ENCODE results near the gene PLEKHN1. TPM values are rescaled to one million over a fixed set of nuclear protein-coding genes. Genes with fewer than 3 reads are reported as not detected.
"Not testable (repeated sequence)": the region's sequence is repeated elsewhere in the genome, so short reads cannot be mapped to it uniquely, and the experiment has no call there.

PLEKHN1 gene
- total RNA-seq, 1 experiment from 2014 or later, result 1.2 TPM

GRCh38 chr1:1012736-1013104 is 46.4 kb downstream of the PLEKHN1 start:
- DNase-seq (ENCODE audit: low spot score), result not testable (repeated sequence)

DNA sequence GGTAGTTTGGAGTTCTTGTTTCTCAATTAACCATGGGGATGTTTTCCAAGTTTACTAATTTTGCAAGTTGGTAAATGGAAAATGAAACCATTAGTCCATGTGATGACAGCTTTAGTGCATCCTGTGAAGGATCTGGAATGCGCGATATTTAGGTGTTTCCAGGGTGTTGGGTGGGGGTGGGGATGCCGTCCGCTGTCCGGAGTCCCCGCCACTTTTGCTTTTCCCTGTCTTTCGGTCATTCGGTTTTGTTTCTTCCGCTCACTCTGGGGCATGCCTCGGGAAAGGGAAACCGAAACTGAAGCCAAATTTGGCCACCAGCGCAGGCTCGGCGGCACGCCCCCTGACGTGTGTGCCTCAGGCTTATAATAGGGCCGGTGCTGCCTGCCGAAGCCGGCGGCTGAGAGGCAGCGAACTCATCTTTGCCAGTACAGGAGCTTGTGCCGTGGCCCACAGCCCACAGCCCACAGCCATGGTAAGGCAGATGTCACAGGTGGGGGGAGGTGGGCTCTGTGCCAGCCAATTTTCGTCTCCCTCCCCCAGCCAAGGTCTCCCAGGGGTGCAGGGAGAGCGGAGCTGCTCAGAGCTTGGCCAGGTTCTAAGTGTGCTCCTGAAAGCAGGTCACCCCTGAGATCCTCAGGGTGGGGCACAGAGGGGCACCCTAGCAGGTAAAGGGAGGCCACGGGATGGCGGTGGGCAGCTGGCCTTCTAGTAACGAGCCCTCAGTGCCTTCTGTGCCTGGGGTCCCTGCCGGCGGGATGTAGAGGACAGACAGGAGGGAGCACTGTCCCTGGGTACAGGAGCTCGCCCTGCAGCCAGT is 47.0 kb downstream of the PLEKHN1 start, which contains the start of gene ISG15:
ISG15 (plus strand) TSS at position 393 of the 817 bp plus-strand sequence; CDS start at position 470, 77 bp downstream.
- DNase-seq (ENCODE audit: low spot score), result peak; percentile 95

DNA sequence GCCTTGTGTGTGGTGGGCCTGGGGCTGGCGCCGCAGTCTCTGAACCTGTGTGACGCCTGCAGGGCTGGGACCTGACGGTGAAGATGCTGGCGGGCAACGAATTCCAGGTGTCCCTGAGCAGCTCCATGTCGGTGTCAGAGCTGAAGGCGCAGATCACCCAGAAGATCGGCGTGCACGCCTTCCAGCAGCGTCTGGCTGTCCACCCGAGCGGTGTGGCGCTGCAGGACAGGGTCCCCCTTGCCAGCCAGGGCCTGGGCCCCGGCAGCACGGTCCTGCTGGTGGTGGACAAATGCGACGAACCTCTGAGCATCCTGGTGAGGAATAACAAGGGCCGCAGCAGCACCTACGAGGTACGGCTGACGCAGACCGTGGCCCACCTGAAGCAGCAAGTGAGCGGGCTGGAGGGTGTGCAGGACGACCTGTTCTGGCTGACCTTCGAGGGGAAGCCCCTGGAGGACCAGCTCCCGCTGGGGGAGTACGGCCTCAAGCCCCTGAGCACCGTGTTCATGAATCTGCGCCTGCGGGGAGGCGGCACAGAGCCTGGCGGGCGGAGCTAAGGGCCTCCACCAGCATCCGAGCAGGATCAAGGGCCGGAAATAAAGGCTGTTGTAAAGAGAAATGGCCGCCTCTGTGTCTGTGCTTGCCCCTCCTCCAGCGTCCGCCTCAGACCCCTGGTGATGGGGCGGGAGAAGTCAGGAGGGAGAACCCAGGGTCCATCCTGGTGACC is 47.8 kb downstream of the PLEKHN1 start:
- no peak for DNase-seq (ENCODE audit: low spot score)

GRCh38 chr1:1014799-1015681 is 48.8 kb downstream of the PLEKHN1 start:
- no peak for DNase-seq (ENCODE audit: low spot score)

GRCh38 chr1:1017397-1018320 is 51.4 kb downstream of the PLEKHN1 start:
- DNase-seq (ENCODE audit: low spot score), result not testable (repeated sequence)

- not testable (repeated sequence) for DNase-seq (ENCODE audit: low spot score)
Observed at GRCh38 chr1:1018321-1018685, 52.0 kb downstream of the PLEKHN1 start.

- peak; percentile 67 for DNase-seq (ENCODE audit: low spot score)
Observed at GRCh38 chr1:1019122-1019999, 53.1 kb downstream of the PLEKHN1 start.

- DNase-seq (ENCODE audit: low spot score), result no peak
Observed at GRCh38 chr1:1020000-1020404, 53.7 kb downstream of the PLEKHN1 start, which contains the start of gene AGRN. Gene AGRN (plus strand): TSS chr1:1020120. CDS start chr1:1020173, 53 bp downstream.

- no peak for DNase-seq (ENCODE audit: low spot score)
Observed at GRCh38 chr1:1020415-1021009, 54.2 kb downstream of the PLEKHN1 start.

- peak; percentile 79 for DNase-seq (ENCODE audit: low spot score)
Observed at GRCh38 chr1:1021010-1021919, 55.0 kb downstream of the PLEKHN1 start.

- DNase-seq (ENCODE audit: low spot score), result no peak
Observed at GRCh38 chr1:1021920-1022259, 55.6 kb downstream of the PLEKHN1 start.

GRCh38 chr1:1022302-1023009 is 56.2 kb downstream of the PLEKHN1 start:
- no peak for DNase-seq (ENCODE audit: low spot score)

DNA sequence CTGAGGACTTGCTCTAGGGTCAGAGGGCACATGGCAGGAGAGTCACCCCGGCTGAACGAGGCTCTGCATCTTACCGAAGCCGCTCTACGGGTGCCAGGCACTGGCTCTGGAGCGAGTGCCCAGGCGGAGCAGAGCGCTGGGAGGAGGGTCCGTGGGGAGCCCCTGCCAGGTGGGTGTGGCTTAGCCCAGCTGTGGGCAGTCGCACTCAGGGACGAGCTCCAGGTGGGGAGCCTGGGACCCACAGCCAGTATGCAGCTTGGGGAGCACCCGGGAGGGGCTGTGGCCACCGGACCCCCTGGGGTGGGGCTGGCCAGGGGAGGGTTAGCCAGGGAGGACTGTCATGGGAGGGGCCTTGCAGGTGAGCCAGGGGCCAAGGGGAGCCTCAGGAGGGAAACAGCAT is 57.4 kb downstream of the PLEKHN1 start:
- no peak for DNase-seq (ENCODE audit: low spot score)

DNA sequence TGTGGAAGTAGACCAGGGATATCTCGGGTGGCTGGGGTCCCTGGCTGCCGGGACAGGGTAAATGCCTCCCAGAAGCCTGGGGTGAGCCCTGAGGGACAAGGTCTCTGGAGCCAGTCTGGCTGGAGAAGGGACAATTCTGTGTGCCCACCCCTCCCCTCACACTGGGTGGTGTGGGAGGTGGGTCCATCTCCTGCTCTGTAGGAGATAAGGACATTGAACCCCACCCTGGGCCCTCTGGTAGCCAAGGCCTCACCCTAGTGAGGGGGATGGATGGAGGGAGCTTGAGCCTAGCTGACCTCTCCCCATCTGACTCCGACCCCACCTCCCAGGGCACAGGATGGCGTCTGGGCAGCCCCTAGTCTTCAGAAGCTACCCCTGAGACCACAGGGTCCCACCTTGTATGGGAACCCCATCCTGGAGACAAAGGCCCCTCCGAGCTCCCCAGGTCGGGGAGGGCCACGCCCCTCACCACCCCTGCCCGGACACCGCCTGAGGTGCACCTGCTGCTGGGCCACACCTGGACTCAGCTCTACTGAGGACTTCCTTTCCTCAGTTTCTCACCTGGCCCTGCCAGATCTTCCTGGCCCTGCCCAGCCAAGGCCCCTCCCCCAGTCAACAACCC is 58.0 kb downstream of the PLEKHN1 start:
- DNase-seq (ENCODE audit: low spot score), result no peak

- DNase-seq (ENCODE audit: low spot score), result no peak
Observed at GRCh38 chr1:1024771-1025699, 58.8 kb downstream of the PLEKHN1 start.
